H1 (cell line): Measurements from ENCODE around the gene TAF1B. TPM values are rescaled to one million over a fixed set of nuclear protein-coding genes. Genes with fewer than 3 reads are reported as not detected.
A peak's percentile ranks its signal among the peaks of the same experiment; 100 is the strongest.

Source experiments
- CTCF ChIA-PET: fragments of 300-600 bp; sonication (Branson Sonifier 250); formaldehyde crosslinking; loops from one replicate; lab custom pipeline; 2021; ENCODE audit not compliant: partially characterized antibody; lab: Charles Lee
- POLR2A ChIA-PET: fragments of 300-600 bp; sonication (Branson Sonifier 250); formaldehyde crosslinking; loops from one replicate; lab custom pipeline; 2021; ENCODE audit warnings: inconsistent platforms; ENCODE audit not compliant: partially characterized antibody; lab: Charles Lee
- DNase-seq, 2 experiments: peaks; one replicate each; pipeline versions ENCODE4 v3.0.0 to v3.0.0-alpha.2; 2010 to 2022; ENCODE audit warnings: low spot score in 2 of 2, low read depth in 1 of 2, mixed read lengths in 1 of 2
- FAIRE-seq: peaks from 2 replicates; lab custom pipeline; 2011; peaks lifted over from hg19 to GRCh38; lab: Jason Lieb, UNC
- H2AFZ ChIP-seq: 2 replicates; pipeline ENCODE4 v1.8.1; 2012; ENCODE audit warnings: low read length, inconsistent platforms
- H2AK5ac ChIP-seq: 2 replicates; pipeline ENCODE4 v1.6.1; 2013; ENCODE audit warnings: low read depth, low read length
- H2BK120ac ChIP-seq: replicated peaks from 2 replicates; pipeline ENCODE3; 2013; ENCODE audit warnings: low read depth, low read length, inconsistent platforms
- H2BK12ac ChIP-seq: 2 replicates; pipeline ENCODE4 v1.6.1; 2013; ENCODE audit warnings: low read depth, low read length
- H2BK15ac ChIP-seq: 2 replicates; pipeline ENCODE4 v1.6.1; 2013; ENCODE audit warnings: low read length
- H2BK20ac ChIP-seq: 2 replicates; pipeline ENCODE4 v1.6.1; 2013; ENCODE audit warnings: low read length
- H2BK5ac ChIP-seq: 2 replicates; pipeline ENCODE4 v1.6.1; 2013; ENCODE audit warnings: low read depth, low read length
- H3K14ac ChIP-seq: 2 replicates; pipeline ENCODE4 v1.6.1; 2013; ENCODE audit warnings: inconsistent platforms; ENCODE audit not compliant: insufficient read length
- H3K18ac ChIP-seq: 2 replicates; pipeline ENCODE4 v1.6.1; 2013; ENCODE audit warnings: low read length; ENCODE audit errors: extremely low read depth
- H3K23ac ChIP-seq: 2 replicates; pipeline ENCODE4 v1.6.1; 2013; ENCODE audit warnings: inconsistent platforms; ENCODE audit not compliant: insufficient read length
- H3K23me2 ChIP-seq: 2 replicates; pipeline ENCODE4 v1.6.1; 2013; ENCODE audit warnings: low read depth, low read length
- H3K27ac ChIP-seq: 2 replicates; pipeline ENCODE4 v1.6.1; 2011; ENCODE audit warnings: low read depth, low read length, inconsistent platforms
- H3K27me3 ChIP-seq, 4 experiments: replicated peaks in 1 of 4; 1 replicate in 1 of 4; 2 replicates in 3 of 4; pipeline versions ENCODE4 v1.6.1 to v1.8.1; 2011 to 2013; ENCODE audit warnings: low read length in 3 of 4, mild to moderate bottlenecking in 3 of 4, inconsistent platforms in 2 of 4, mixed read lengths in 2 of 4, moderate library complexity in 1 of 4; ENCODE audit not compliant: control insufficient read depth in 3 of 4, insufficient read depth in 3 of 4; ENCODE audit errors: extremely low read depth in 1 of 4
- H3K36me3 ChIP-seq, 4 experiments: 2 replicates each; pipeline versions ENCODE4 v1.6.1 to v1.8.1; 2011 to 2013; ENCODE audit warnings: mild to moderate bottlenecking in 4 of 4, low read length in 3 of 4, moderate library complexity in 2 of 4, control low read depth in 1 of 4, inconsistent platforms in 1 of 4; ENCODE audit not compliant: insufficient read depth in 4 of 4, control insufficient read depth in 2 of 4
- H3K4ac ChIP-seq: replicated peaks from 2 replicates; pipeline ENCODE3; 2013; ENCODE audit warnings: low read length, low read depth, mixed read lengths, inconsistent platforms; ENCODE audit not compliant: insufficient read length
- H3K4me1 ChIP-seq, 4 experiments: replicated peaks in 1 of 4; 1 replicate in 1 of 4; 2 replicates in 3 of 4; pipeline versions ENCODE4 v1.6.1 to v1.8.1; 2011 to 2013; ENCODE audit warnings: low read length in 3 of 4, inconsistent platforms in 2 of 4, mixed read lengths in 1 of 4; ENCODE audit not compliant: insufficient read depth in 4 of 4, control insufficient read depth in 3 of 4
- H3K4me2 ChIP-seq, 2 experiments: 2 replicates each; pipeline versions ENCODE4 v1.6.1 to v1.8.1; 2011 to 2013; ENCODE audit warnings: low read depth in 2 of 2, low read length in 2 of 2, control low read depth in 1 of 2, inconsistent platforms in 1 of 2, mild to moderate bottlenecking in 1 of 2; ENCODE audit not compliant: insufficient read depth in 1 of 2
- H3K4me3 ChIP-seq, 4 experiments: fragments of 200-600, 300-600 bp in 1 of 4; sonication (generic), shearing (Covaris generic), sonication (Bioruptor Twin) in 1 of 4; 2 replicates each; pipeline versions ENCODE4 v1.5.1 to v1.8.1; 2011 to 2016; ENCODE audit warnings: low read length in 4 of 4, low read depth in 3 of 4, control low read depth in 2 of 4, inconsistent platforms in 2 of 4, mild to moderate bottlenecking in 2 of 4, mixed read lengths in 1 of 4, moderate library complexity in 1 of 4; ENCODE audit not compliant: insufficient read depth in 2 of 4; ENCODE audit errors: extremely low read depth in 1 of 4
- H3K56ac ChIP-seq: replicated peaks from 2 replicates; pipeline ENCODE3; 2013; ENCODE audit warnings: low read depth, mild to moderate bottlenecking, mixed read lengths, low read length, inconsistent platforms; ENCODE audit not compliant: insufficient read length
- H3K79me1 ChIP-seq: 2 replicates; pipeline ENCODE4 v1.6.1; 2013; ENCODE audit warnings: low read depth, low read length, control low read depth
- H3K79me2 ChIP-seq, 2 experiments: 2 replicates each; pipeline versions ENCODE4 v1.6.1 to v1.8.1; 2012 to 2013; ENCODE audit warnings: low read length in 2 of 2, mild to moderate bottlenecking in 2 of 2, inconsistent platforms in 1 of 2; ENCODE audit not compliant: insufficient read depth in 2 of 2, control insufficient read depth in 1 of 2
- H3K9ac ChIP-seq, 4 experiments: replicated peaks in 1 of 4; 1 replicate in 1 of 4; 2 replicates in 3 of 4; pipeline versions ENCODE4 v1.6.1 to v1.8.1; 2011 to 2013; ENCODE audit warnings: low read depth in 3 of 4, low read length in 3 of 4, control low read depth in 2 of 4, mild to moderate bottlenecking in 2 of 4, moderate library complexity in 2 of 4, inconsistent platforms in 1 of 4; ENCODE audit errors: extremely low read depth in 1 of 4
- H3K9me3 ChIP-seq, 2 experiments: 2 replicates each; pipeline versions ENCODE4 v1.6.1 to v1.8.1; 2012 to 2013; ENCODE audit warnings: mild to moderate bottlenecking in 2 of 2, moderate library complexity in 2 of 2, control low read depth in 1 of 2, inconsistent platforms in 1 of 2, low read depth in 1 of 2, low read length in 1 of 2, mixed read lengths in 1 of 2; ENCODE audit not compliant: insufficient read depth in 2 of 2
- H4K20me1 ChIP-seq, 2 experiments: replicated peaks in 1 of 2; 2 replicates each; pipeline versions ENCODE3 to v1.8.1; 2011 to 2013; ENCODE audit warnings: inconsistent platforms in 2 of 2, low read length in 2 of 2, mild to moderate bottlenecking in 1 of 2; ENCODE audit not compliant: insufficient read depth in 2 of 2, control insufficient read depth in 1 of 2
- H4K5ac ChIP-seq: 2 replicates; pipeline ENCODE4 v1.6.1; 2013; ENCODE audit warnings: low read length, low read depth, mixed read lengths, inconsistent platforms; ENCODE audit not compliant: insufficient read length
- H4K8ac ChIP-seq: 2 replicates; pipeline ENCODE4 v1.8.0; 2013; ENCODE audit warnings: mild to moderate bottlenecking, moderate library complexity, low read length, inconsistent platforms; ENCODE audit not compliant: insufficient read depth; ENCODE audit errors: extremely low read depth
- H4K91ac ChIP-seq: replicated peaks from 2 replicates; pipeline ENCODE3; 2013; ENCODE audit warnings: low read length, mixed read lengths, inconsistent platforms; ENCODE audit not compliant: insufficient read length
- BACH1 ChIP-seq: IDR thresholded peaks from 2 replicates; pipeline ENCODE4 v1.6.1; 2012; ENCODE audit warnings: low read length, improper control_type of control experiment
- CHD1 ChIP-seq: IDR thresholded peaks from 2 replicates; pipeline ENCODE4 v1.6.1; 2012; ENCODE audit warnings: low read depth, low read length, improper control_type of control experiment
- CREB1 ChIP-seq: IDR thresholded peaks from 2 replicates; pipeline ENCODE4 v1.6.1; 2012; ENCODE audit warnings: inconsistent platforms
- HDAC2 ChIP-seq, 2 experiments: fragments of 300-600 bp in 1 of 2; sonication (generic) in 1 of 2; IDR thresholded peaks; 2 replicates each; pipeline ENCODE4 v1.6.1; 2011 to 2012; ENCODE audit warnings: low read depth in 2 of 2, low read length in 2 of 2, mild to moderate bottlenecking in 2 of 2, moderate library complexity in 2 of 2, borderline replicate concordance in 1 of 2, inconsistent platforms in 1 of 2
- JUND ChIP-seq: IDR thresholded peaks from 2 replicates; pipeline ENCODE4 v1.6.1; 2011; ENCODE audit warnings: mild to moderate bottlenecking, improper control_type of control experiment, low read length
- RAD21 ChIP-seq, 2 experiments: IDR thresholded peaks in 1 of 2; conservative IDR thresholded peaks in 1 of 2; 2 replicates each; pipeline ENCODE4 v1.6.1; 2011; ENCODE audit warnings: low read depth in 2 of 2, low read length in 2 of 2, improper control_type of control experiment in 1 of 2, inconsistent platforms in 1 of 2, mild to moderate bottlenecking in 1 of 2, moderate library complexity in 1 of 2
- SIX5 ChIP-seq: IDR thresholded peaks from 2 replicates; pipeline ENCODE4 v1.6.1; 2011; ENCODE audit warnings: mild to moderate bottlenecking, low read depth, low read length
- WGBS, 2 experiments: shearing (Covaris generic) in 1 of 2; methylation state at CpG; one replicate each; pipeline versions ENCODE4 v1.1.6 to v1.1.7; 2013 to 2015; ENCODE audit warnings: low lambda C conversion rate in 2 of 2, mixed read lengths in 2 of 2, inconsistent platforms in 1 of 2, low coverage in 1 of 2, missing lambda C conversion rate in 1 of 2; ENCODE audit not compliant: insufficient replicate concordance in 2 of 2, insufficient coverage in 1 of 2, insufficient read length in 1 of 2; ENCODE audit errors: extremely low coverage in 1 of 2, missing lambda C conversion rate in 1 of 2; 5-methylcytosine and 5-hydroxymethylcytosine counted together
- polyA plus RNA-seq, 7 experiments: library from polyadenylated mRNA; depleted of rRNA in 3 of 7; stranded (reverse) in 5 of 7; unstranded in 2 of 7; fragments of >200 nt in 5 of 7; fragments of 200-250 nt in 2 of 7; gene quantifications; 1 replicate in 5 of 7; 2 replicates in 1 of 7; 4 replicates in 1 of 7; pipeline versions ENCODE4 v1.2.1 to v1.2.3, GENCODE V29; 2011 to 2013; ENCODE audit warnings: missing spikeins in 2 of 7, mixed read lengths in 2 of 7
- total RNA-seq: library from RNA; stranded (reverse); fragmentation: NEBNext Ultra II Directional; extraction: Animal tissue kit (Norgen Biotek cat#: 25700); gene quantifications from 2 replicates; pipeline ENCODE4 v1.2.1, GENCODE V29; 2021

The TAF1B gene
- total and polyA plus RNA-seq, 2 of the 8 experiments (the other 6 are each of a cell fraction or from before 2014, with no cell fraction given): 6.6 to 25.2 TPM

GRCh38 chr2:9949992-9950520 lies 106.8 kb downstream of the TAF1B start:
- Histone ChIP-seq H3K23ac (no peak overlapping the region), H4K91ac (no peak overlapping the region), H3K23me2 (peaks cover 11% of the 10 kb centered on the region; the same call in 1 of the 2 replicates), H2BK120ac (no peak overlapping the region), H3K79me1 (no peaks in the 10 kb centered on the region), H3K9ac (no peak overlapping the region), H2AFZ (peak overlapping the region; percentile 49; the same call in 1 of the 2 replicates), H3K4me3 (peak overlapping the region; percentile 54 to 81 (median 66); a peak in 3 of 8 replicates), H2BK12ac (no peak overlapping the region), H3K9me3 (no peaks in the 10 kb centered on the region), H3K56ac (no peak overlapping the region), H3K4ac (no peak overlapping the region), H3K27me3 (peaks cover 8 to 36% (median 31%) of the 10 kb centered on the region in 4 experiments), H2BK15ac (no peak overlapping the region), H4K8ac (0 out of 2 replicates have a peak overlapping the region, but pooled peaks have one; percentile 39), H2BK5ac (no peak overlapping the region), H3K4me1 (no peaks in the 10 kb centered on the region), H3K36me3 (no peaks in the 10 kb centered on the region), H2BK20ac (no peak overlapping the region), H3K79me2 (no peaks in the 10 kb centered on the region), H3K27ac (no peak overlapping the region), H4K20me1 (peaks cover 0 to 2% of the 10 kb centered on the region in 2 experiments), H3K14ac (no peak overlapping the region), H4K5ac (no peak overlapping the region), H2AK5ac (no peak overlapping the region), H3K4me2 (peak overlapping the region; percentile 62 to 91), H3K18ac (no peak overlapping the region)
- TF ChIP-seq RAD21 (IDR thresholded peaks at IDR 0.05 in 1 of 2, conservative IDR thresholded peaks at IDR 0.05 in 1 of 2; ENCODE audit: low read depth in 2 of 2, low read length in 2 of 2) (no peak), CREB1 (no peak), CHD1 (no peak), JUND (no peak), HDAC2 (IDR thresholded peaks at IDR 0.05; ENCODE audit: borderline replicate concordance in 1 of 2, low read depth in 2 of 2, low read length in 2 of 2) (no peak), SIX5 (no peak), BACH1 (no peak)
- ChIA-PET CTCF (interaction anchor here (0.6 to 3.5 kb wide), 4 partner anchors 34 to 517 kb away, joined by 3 to 20 read pairs (median 4); no protein-coding TSS in a partner anchor), POLR2A (interaction anchor here (1.0 to 1.7 kb wide), 2 partner anchors 97 to 319 kb away, joined by 3 to 4 read pairs; partner anchors contain the start of gene YWHAQ)
- WGBS, 2 experiments: 77% methylated on average over 12 of the region's 14 CpGs; no CpG with 5 or more reads in 1 of the 2 experiments
- DNase-seq (no peak), FAIRE-seq (no peak)
